ENCODE measurements around the gene NRDE2.
"Not testable (repeated sequence)": the region's sequence is repeated elsewhere in the genome, so short reads cannot be mapped to it uniquely, and the experiment has no call there.

Gene NRDE2

GRCh38 chr14:90268420-90268819 is 63.3 kb downstream of the NRDE2 start:
- no peak for DNase-seq

- no peak for DNase-seq
Measured at GRCh38 chr14:90266441-90267154, 65.1 kb downstream of the NRDE2 start.

GRCh38 chr14:90263748-90264449 is 67.8 kb downstream of the NRDE2 start:
- no peak for DNase-seq

- peak in 1 of 2 experiments; percentile 25 for DNase-seq
Measured at GRCh38 chr14:90256354-90257131, 75.2 kb downstream of the NRDE2 start, which contains the start of gene PSMC1. Gene PSMC1, plus strand, starts transcription at chr14:90256553. Its CDS starts 45 bp downstream, at chr14:90256598.

DNA sequence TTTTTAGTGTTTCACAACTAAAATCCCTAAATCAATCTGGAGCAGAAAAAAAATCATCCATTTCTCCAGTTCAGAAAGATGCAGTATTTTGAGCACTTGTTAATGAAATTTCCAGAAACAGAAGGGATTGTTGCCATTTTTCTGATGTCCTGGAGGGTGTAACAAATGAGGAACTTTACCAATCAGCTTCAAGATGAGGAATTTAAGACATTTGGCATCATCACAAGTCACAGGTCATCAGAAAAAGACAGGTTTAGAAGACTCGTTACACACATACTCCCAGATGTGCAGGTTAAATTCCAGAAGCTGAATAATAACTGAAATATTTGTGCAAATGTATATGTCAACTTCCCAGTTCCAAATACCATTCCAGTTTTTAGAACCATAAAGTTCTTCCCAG is 75.9 kb downstream of the NRDE2 start:
- DNase-seq, result no peak

GRCh38 chr14:90253826-90254225 is 77.9 kb downstream of the NRDE2 start:
- no peak for DNase-seq

DNA sequence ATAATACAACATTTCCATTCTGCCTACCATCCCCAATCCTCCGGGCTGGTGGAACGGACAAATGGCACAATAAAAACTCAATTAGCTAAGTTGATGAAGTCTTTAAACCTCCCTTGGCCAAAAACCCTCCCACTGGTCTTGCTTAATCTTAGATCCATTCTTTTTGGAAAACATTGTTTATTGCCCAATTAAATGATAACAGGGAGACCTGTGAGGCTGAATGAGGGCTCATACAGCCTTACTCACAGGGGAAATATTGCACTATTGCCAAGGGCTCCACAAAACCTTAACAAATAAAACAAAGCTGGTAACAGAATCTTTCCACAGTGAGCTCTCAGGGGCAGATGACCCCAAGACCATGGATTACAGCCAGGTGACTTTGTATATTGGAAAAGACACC is 83.1 kb downstream of the NRDE2 start:
- DNase-seq, result no peak

DNA sequence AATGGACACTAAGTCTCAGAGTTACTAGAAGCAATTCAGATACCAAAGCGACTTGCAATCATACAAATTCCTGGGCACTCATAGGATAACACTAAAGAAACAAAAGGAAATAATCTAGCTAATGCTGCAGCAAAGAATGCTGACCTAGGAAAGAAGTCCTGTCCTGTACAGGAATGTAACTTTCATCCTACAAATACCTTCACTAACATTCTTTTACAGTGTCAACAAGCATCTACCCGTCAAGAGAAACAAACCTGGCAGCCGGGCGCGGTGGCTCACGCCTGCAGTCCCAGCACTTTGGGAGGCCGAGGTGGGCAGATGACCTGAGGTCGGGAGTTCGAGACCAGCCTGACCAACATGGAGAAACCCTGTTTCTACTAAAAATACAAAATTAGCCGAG is 84.3 kb downstream of the NRDE2 start:
- not testable (repeated sequence) for DNase-seq

- DNase-seq, result no peak
Measured at GRCh38 chr14:90246936-90247335, 84.8 kb downstream of the NRDE2 start.

- no peak for DNase-seq
Measured at GRCh38 chr14:90242444-90242843, 89.3 kb downstream of the NRDE2 start.

DNA sequence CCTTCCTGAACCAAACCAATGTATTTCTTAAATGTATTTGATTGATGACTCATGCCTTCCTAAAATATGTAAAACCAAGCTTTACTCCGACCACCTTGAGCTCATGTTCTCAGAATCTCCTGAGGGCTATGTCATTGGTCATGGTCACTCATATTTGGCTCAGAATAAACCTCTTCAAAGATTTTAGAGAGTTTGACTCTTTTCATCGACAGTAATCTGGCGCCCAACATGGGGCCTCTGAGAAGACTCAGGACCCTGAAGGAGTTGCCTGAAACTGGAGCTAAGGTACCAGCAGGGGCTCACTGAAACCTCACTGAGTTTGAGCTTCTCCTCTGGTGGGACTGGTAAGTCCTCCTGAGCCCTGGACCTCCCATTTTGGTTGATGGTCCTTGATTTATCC is 92.6 kb downstream of the NRDE2 start:
- no peak for DNase-seq

DNA sequence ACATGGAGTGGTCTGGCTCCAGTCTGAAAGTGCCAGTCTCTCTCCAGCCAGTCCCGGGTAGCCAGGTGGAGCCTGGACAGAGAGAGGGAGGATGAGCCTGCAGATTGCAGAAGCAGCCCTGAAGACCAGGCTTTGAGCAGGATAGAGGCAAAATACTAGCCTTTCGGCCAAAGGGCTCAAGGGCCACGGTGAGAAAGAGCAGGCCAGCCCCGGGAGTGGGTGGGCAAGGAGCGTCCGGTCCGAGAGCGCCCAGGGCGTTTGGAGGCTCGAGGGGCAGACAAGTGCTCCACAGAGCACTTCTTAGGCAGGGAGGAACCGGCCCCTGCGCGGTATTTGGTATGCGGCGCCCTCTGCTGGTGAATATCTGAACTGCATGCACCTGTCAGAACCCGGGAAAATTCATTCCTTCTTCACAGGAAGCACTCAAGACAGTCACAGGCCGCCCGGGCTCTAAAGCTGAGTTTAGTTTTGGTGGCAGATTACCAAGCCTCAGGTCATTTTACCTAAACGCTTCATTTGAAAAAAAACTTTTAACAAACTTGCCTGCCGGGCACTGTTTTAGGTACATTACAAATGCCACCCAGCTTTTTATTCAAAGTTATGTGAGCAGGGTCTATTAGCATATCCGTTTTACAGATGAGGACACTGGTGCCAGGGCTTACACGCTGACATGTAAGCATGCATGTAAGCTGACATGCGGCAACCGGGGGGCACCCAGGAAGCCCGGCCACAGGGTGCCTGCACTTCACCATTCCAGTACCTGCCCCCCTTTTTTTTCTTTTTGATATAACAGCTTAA is 96.4 kb downstream of the NRDE2 start:
- no peak for DNase-seq

- not testable (repeated sequence) for DNase-seq
Measured at GRCh38 chr14:90229942-90230341, 101.8 kb downstream of the NRDE2 start.

GRCh38 chr14:90228478-90228877 is 103.3 kb downstream of the NRDE2 start:
- DNase-seq, result no peak
